Measurements from ENCODE around the gene TTN. TPM values are rescaled to one million over a fixed set of nuclear protein-coding genes. Genes with fewer than 3 reads are reported as not detected.

The TTN gene
- total RNA-seq, 1 donor from 2014 or later: under 0.01 TPM

- DNase-seq (ENCODE audit: low read depth) (no peak), FAIRE-seq (no peak)
- Histone ChIP-seq H3K4me3 (ENCODE audit: low read depth, low read length) (peak overlapping the region; percentile 61), H3K27me3 (ENCODE audit: control insufficient read depth, insufficient read depth, low read length) (no peaks in the 10 kb centered on the region), H3K36me3 (ENCODE audit: control insufficient read depth, insufficient read depth, low read length) (no peaks in the 10 kb centered on the region)
- TF ChIP-seq CTCF (IDR thresholded peaks at IDR 0.05; ENCODE audit: insufficient read depth, low read length, severe bottlenecking): no peak
These were observed 283.6 kb downstream of the TTN start for GRCh38 chr2:178523596-178524134.

DNA sequence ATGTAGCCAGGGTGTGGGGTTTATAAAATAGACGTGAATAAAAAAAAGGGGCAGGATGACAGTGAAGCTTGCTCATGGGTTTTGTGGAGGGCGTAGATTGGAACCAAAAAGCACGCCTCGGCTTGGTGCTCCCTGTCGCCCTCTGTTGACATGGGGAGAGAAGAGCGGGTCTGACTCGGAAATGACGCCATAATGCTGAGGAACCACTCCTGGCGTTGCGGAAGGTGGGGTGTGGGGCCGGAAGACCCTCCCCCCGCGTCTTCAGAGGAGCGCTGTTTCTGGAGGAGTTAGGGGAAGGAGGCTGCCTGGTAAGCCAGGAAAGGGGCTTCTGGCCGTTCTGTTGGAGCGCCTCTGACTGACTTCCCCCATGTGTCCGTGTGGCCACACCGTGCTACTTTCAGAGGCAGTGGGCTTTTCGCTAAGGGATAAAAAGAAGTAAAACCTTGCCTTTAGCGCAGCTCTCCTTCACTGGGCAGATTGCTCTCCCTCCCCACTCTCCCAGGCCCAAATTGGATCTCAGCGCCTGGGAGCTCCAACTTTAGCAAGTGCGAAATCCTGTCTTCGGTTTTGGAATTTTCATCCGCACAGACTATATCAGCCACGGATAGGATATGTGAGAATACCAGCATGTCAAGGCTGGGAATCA lies 284.1 kb downstream of the TTN start:
- DNase-seq (ENCODE audit: low read depth) (peak; percentile 76), FAIRE-seq (no peak)
- Histone ChIP-seq H3K36me3 (ENCODE audit: control insufficient read depth, insufficient read depth, low read length) (no peaks in the 10 kb centered on the region), H3K4me3 (ENCODE audit: low read depth, low read length) (peak overlapping the region; percentile 61), H3K27me3 (ENCODE audit: control insufficient read depth, insufficient read depth, low read length) (no peaks in the 10 kb centered on the region)
- peak; percentile 89 for TF ChIP-seq CTCF (IDR thresholded peaks at IDR 0.05; ENCODE audit: insufficient read depth, low read length, severe bottlenecking)

DNA sequence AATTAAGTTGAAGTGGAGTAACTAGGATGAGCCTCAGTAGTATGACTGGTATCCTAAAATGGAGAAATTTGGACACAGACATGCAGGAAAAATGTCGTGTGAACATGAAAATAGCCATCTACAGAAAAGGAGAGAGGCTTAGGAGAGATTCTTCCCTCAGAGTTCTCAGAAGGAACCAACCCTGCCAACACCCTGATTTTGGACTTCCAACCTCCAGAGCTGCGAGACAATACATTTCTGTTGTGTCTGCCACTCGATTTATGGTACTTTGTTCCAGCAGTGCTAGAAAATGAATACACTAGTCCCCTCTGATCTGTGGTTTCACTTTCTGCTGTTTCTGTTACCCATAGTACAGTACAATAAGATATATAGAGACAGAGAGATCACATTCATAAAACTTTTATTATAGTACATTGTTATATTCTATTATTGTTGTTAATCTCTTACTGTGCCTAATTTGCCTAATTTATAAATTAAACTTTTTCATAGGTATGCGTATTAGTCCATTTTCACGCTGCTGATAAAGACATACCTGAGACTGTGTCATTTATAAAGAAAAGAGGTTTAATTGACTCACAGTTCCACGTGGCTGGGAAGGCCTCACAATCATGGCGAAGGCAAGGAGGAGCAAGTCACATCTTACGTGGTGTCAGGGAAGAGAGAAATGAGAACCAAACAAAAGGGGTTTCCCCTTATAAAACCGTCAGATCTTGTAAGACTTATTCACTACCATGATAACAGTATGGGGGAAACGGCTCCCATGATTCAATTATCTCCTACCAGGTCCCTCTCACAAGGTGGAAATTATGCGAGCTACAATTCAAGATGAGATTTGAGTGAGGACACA lies 285.7 kb downstream of the TTN start:
- peaks cover under 1% of the 10 kb centered on the region for H3K36me3 ChIP-seq (ENCODE audit: control insufficient read depth, insufficient read depth, low read length)
- no peaks in the 10 kb centered on the region for H3K27me3 ChIP-seq (ENCODE audit: control insufficient read depth, insufficient read depth, low read length)
- no peak for TF ChIP-seq CTCF (IDR thresholded peaks at IDR 0.05; ENCODE audit: insufficient read depth, low read length, severe bottlenecking)
- DNase-seq (ENCODE audit: low read depth) (no peak), FAIRE-seq (no peak)
- H3K4me3 ChIP-seq (ENCODE audit: low read depth, low read length): no peak overlapping the region

DNA sequence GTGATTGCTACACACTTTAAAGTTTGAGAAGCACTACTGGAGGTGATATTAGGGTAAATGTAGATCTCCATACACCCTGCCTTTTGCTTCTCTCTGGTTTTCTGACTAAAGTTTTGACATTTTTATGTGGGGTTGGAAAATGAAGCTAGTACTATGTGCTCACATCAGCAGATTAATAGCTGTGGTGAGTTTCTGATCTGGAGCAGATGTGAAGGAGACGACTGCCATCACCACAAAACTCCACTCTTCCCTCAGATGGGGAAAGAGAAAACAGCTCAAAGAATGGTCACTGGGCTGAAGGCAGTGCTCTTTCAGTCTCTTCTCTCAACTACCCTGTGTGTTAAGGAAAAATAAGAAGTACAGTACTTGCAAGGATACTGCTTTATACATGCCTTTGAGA lies 289.7 kb downstream of the TTN start:
- FAIRE-seq (no peak), DNase-seq (ENCODE audit: low read depth) (no peak)
- peaks cover 1% of the 10 kb centered on the region for H3K36me3 ChIP-seq (ENCODE audit: control insufficient read depth, insufficient read depth, low read length)
- no peak for TF ChIP-seq CTCF (IDR thresholded peaks at IDR 0.05; ENCODE audit: insufficient read depth, low read length, severe bottlenecking)
- no peak overlapping the region for H3K4me3 ChIP-seq (ENCODE audit: low read depth, low read length)
- no peaks in the 10 kb centered on the region for H3K27me3 ChIP-seq (ENCODE audit: control insufficient read depth, insufficient read depth, low read length)

- FAIRE-seq (no peak), DNase-seq (ENCODE audit: low read depth) (peak; percentile 91)
- no peak for TF ChIP-seq CTCF (IDR thresholded peaks at IDR 0.05; ENCODE audit: insufficient read depth, low read length, severe bottlenecking)
- Histone ChIP-seq H3K4me3 (ENCODE audit: low read depth, low read length) (no peak overlapping the region), H3K36me3 (ENCODE audit: control insufficient read depth, insufficient read depth, low read length) (peaks cover 1% of the 10 kb centered on the region), H3K27me3 (ENCODE audit: control insufficient read depth, insufficient read depth, low read length) (no peaks in the 10 kb centered on the region)
These were observed 292.6 kb downstream of the TTN start for GRCh38 chr2:178514664-178515063.
